IPS DF 6.9 (cell line): ENCODE measurements around the gene P4HA2.

ENCODE experiments used
- DNase-seq: peaks from one replicate; pipeline ENCODE4 v3.0.0-alpha.2; 2013; ENCODE audit warnings: low read depth, low spot score
- H3K27ac ChIP-seq: one replicate; pipeline ENCODE4 v1.5.1; 2013; ENCODE audit warnings: low read length, control low read depth
- H3K27me3 ChIP-seq: 2 replicates; pipeline ENCODE4 v1.6.1; 2013; ENCODE audit warnings: mild to moderate bottlenecking, low read length; ENCODE audit not compliant: control insufficient read depth, insufficient read depth
- H3K36me3 ChIP-seq: 2 replicates; pipeline ENCODE4 v1.6.1; 2013; ENCODE audit warnings: low read length; ENCODE audit not compliant: control insufficient read depth, insufficient read depth
- H3K4me1 ChIP-seq: 2 replicates; pipeline ENCODE4 v1.6.1; 2013; ENCODE audit warnings: low read length; ENCODE audit not compliant: control insufficient read depth, insufficient read depth
- H3K4me3 ChIP-seq: 2 replicates; pipeline ENCODE4 v1.5.1; 2013; ENCODE audit warnings: mild to moderate bottlenecking, low read length
- H3K9me3 ChIP-seq: 2 replicates; pipeline ENCODE4 v1.6.1; 2013; ENCODE audit warnings: low read length, inconsistent platforms; ENCODE audit not compliant: control insufficient read depth, insufficient read depth
- WGBS: extraction: QIAGEN DNeasy Blood & Tissue Kit; methylation state at CpG from one replicate; pipeline ENCODE4 v1.1.7; 2013; ENCODE audit warnings: mixed read lengths, missing lambda C conversion rate; ENCODE audit not compliant: insufficient read length, insufficient coverage; 5-methylcytosine and 5-hydroxymethylcytosine counted together

P4HA2 gene

DNA sequence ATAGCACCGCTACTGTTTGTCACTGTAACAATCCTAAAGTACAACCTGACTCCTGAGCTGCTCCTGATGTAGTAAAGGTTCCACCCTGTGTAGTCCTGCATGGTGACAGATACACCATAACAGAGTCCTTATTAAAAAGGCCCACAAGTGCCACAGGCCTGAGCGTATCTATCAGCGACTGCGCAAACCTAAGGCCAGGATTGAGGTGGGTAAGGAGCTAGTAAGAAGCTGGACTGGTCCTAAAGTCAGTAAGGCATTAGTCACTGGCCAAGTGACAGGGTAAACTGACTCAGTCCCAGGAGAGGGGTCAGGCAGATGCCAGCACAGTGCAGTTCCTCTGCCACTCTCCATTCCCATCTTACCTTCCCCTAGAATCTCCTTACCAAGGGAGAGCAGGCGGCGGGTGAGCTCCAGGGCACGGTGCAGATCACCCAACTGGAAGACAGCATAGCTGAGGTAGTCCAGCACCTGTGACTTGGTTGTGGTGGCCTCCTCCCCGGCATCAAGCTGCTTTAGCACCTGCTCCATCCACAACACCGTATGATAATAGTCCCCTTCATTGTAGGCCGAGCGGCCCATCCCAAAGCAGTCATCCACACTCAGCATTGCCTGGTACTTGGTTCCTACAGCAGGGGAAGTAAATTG, 17.6 kb downstream of the P4HA2 start:
- H3K9me3 ChIP-seq, result no peaks in the 10 kb centered on the region
- no peak overlapping the region for H3K4me3 ChIP-seq
- H3K36me3 ChIP-seq, result no peaks in the 10 kb centered on the region
- H3K27me3 ChIP-seq, result no peaks in the 10 kb centered on the region
- peaks cover 5% of the 10 kb centered on the region for H3K4me1 ChIP-seq
- H3K27ac ChIP-seq, result no peak overlapping the region
- no CpG with 5 or more reads among the region's 11 CpGs for WGBS
- no peak for DNase-seq

DNA sequence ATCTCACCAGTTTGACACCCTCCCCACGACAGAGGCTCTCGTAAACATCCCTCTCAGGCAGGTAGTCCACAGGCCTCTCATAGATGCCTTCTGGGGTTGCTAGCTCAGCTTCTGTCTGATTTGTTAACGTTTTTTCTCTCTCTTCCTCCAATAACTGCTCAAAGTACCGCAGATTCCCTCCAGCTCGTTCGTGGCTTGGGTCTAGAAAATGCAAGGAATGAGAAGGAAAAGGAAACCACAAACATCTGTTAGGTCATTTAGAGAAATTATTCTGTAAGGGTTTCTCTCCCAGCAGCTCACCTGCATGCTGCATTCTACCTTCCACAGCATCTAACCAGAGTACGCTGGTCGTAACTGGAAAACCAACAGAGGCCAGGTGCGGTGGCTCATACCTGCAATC, 18.5 kb downstream of the P4HA2 start:
- Histone ChIP-seq H3K27ac (no peak overlapping the region), H3K36me3 (no peaks in the 10 kb centered on the region)

DNA sequence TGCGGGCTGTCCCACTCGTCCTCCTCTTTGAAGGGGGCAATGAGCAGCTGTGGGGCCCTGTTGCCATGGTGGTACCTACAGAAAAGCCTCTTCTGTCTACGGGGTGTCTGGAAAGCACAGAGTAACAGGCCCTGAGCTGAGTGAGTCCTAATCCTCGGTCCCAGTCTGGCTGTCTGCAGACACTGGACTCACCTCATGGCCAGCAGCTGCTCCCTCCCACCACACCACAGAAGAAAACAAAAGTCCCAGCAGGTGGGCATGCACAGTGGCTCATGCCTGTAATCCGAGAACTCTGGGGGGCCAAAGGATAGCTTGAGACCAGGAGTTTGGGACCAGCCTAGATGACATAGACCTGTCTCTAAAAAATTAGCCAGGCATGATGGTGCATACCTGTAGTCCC, 19.9 kb downstream of the P4HA2 start:
- no peak for DNase-seq
- Histone ChIP-seq H3K4me1 (peaks cover 5% of the 10 kb centered on the region), H3K27me3 (no peaks in the 10 kb centered on the region), H3K9me3 (no peaks in the 10 kb centered on the region), H3K36me3 (no peaks in the 10 kb centered on the region), H3K27ac (no peak overlapping the region), H3K4me3 (no peak overlapping the region)
- WGBS, result no CpG with 5 or more reads among the region's 5 CpGs

More for the DNA sequence above, 18.5 kb downstream of the P4HA2 start:
- no peaks in the 10 kb centered on the region for H3K9me3 ChIP-seq
- peaks cover 5% of the 10 kb centered on the region for H3K4me1 ChIP-seq
- no peaks in the 10 kb centered on the region for H3K27me3 ChIP-seq
- DNase-seq, result no peak
- no peak overlapping the region for H3K4me3 ChIP-seq
- no CpG with 5 or more reads among the region's 9 CpGs for WGBS

DNA sequence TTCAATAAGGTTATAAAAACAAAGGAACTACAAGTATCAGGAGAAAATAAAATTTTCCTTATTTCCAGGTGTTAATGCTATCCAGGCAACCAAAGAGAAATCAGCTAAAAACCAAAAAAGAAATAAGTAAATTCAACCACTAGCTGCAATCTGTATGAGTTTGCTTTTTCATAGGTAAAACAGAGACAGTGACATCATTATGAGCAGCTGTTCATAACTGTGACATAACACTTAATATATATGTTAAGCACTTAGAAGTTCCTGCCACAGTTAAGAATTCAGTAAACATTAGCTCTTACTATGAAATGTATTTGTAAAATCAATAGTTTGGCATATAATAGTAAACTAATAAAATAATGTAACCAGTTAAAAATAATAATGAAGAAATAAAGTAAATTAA, 20.9 kb downstream of the P4HA2 start:
- Histone ChIP-seq H3K9me3 (no peaks in the 10 kb centered on the region), H3K36me3 (no peaks in the 10 kb centered on the region), H3K27me3 (no peaks in the 10 kb centered on the region), H3K27ac (no peak overlapping the region), H3K4me1 (peaks cover 5% of the 10 kb centered on the region), H3K4me3 (no peak overlapping the region)
- no peak for DNase-seq

DNA sequence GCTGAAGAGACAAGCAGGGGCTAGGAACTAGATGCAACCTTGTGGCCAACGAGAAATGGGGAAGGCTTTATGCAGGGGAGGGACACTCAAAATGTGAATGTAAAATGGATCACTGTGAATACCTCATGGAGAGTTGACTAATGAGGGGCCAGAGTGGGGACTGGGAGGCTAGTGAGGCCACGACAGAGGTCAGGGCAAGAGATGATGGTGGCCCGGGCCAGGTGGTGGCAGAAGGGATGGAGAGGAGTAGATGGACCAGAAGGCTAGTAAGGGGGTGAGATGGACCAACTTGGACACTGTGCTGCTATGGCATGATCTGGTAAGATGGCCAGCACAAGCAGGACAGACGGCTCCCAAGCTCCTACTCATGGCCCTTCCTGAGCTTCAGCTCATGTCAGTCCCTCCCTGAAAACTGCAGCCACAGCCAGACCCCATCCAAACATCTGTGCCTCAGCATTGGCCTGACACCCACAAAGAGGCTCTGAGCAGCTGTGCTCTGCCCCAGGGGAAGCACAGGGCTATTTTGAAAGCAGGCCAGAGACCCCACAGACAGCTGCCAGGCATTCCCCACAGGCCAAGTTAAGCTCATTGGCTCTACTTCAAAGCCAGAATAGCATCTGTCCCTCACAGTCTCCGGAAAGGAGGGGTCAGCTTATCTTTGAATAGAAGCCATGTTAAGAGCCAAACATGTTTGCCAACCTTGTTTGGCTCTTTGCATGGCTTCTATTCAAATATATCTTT, 22.1 kb downstream of the P4HA2 start:
- no CpG with 5 or more reads among the region's 5 CpGs for WGBS
- Histone ChIP-seq H3K27ac (no peak overlapping the region), H3K4me3 (no peak overlapping the region), H3K36me3 (no peaks in the 10 kb centered on the region), H3K9me3 (no peaks in the 10 kb centered on the region), H3K4me1 (peaks cover 5% of the 10 kb centered on the region), H3K27me3 (no peaks in the 10 kb centered on the region)
- no peak for DNase-seq

DNA sequence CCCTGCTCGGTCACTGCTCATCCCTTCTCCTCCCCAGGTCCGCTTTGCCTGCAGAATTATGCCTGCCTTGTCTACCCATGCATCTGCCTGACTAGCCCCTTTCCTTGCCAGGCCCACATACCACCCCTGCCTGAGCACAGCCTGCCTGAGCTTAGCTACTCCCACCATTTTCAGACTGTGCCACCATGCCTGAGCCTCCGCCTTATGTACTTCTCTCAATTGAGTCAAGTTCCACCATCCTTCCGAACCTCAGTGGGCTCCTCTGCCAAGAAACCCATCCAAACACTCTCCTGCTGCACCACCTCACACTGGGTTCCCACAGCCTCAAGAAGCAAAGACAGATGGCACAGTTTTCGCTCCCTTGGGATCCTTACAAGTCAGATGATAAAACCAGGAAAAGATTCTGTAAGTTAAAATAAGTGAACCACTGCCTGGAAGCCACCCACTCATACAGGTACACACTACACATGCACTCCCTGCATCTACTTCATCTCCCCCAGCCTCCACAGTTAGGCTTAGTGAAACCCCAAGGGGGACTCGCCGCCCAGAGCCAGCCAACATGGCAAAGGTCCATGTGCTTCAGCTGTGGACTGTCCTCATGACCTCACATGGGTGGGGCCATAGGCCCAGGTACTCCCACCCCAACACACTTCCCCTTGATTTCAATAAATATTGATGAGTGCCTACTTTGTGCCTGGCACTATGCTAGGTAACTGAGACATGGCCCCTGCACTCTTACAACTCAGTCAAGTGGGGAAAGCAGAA, 23.1 kb downstream of the P4HA2 start:
- WGBS, result no CpG with 5 or more reads among the region's 7 CpGs
- H3K4me3 ChIP-seq, result no peak overlapping the region
- H3K9me3 ChIP-seq, result no peaks in the 10 kb centered on the region
- no peaks in the 10 kb centered on the region for H3K36me3 ChIP-seq
- H3K27ac ChIP-seq, result no peak overlapping the region
- H3K27me3 ChIP-seq, result no peaks in the 10 kb centered on the region
- no peak for DNase-seq
- peaks cover 5% of the 10 kb centered on the region for H3K4me1 ChIP-seq

DNA sequence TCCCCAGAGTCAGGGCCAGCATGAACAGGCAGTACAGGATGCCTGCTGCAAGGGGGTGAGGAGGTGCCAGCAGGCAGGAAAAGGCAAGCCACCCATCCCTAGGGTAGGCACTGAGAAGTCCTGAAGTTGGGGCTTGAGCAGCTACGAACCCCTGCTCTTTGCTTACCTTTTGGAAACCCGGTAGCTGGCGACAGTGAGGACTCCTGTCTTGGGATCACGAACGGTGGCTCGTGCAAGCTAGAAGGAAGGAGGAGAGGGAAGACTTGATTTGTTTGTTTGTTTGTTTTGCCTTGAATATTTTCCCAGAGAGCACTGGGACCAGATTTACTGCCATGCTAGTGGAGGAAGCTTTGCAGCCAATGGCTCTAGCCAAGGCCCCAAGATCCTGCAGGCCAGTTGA, 23.7 kb downstream of the P4HA2 start:
- no peak overlapping the region for H3K4me3 ChIP-seq
- H3K27ac ChIP-seq, result no peak overlapping the region
- no CpG with 5 or more reads among the region's 6 CpGs for WGBS
- H3K36me3 ChIP-seq, result no peaks in the 10 kb centered on the region
- no peaks in the 10 kb centered on the region for H3K9me3 ChIP-seq
- H3K27me3 ChIP-seq, result no peaks in the 10 kb centered on the region
- peaks cover 5% of the 10 kb centered on the region for H3K4me1 ChIP-seq
- DNase-seq, result no peak

DNA sequence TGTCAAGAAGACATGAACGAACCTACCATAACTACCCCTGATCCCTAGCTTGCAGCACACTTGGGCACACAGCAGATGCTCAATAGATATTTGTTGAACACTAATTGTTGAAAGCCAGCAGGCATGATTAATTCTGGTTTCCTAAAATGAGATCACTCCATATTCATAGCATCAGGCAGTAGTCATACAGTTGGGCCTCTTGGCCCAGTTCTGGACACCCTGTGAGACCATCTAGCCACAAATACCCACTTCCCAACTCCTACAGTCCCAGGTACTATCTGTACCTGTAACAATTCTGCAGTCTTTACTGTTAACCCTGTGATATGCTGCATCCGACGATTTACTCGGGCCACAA, 24.2 kb downstream of the P4HA2 start:
- peaks cover 5% of the 10 kb centered on the region for H3K4me1 ChIP-seq
- WGBS, result no CpG with 5 or more reads among the region's 4 CpGs
- no peaks in the 10 kb centered on the region for H3K9me3 ChIP-seq
- no peak overlapping the region for H3K4me3 ChIP-seq
- no peak for DNase-seq
- H3K27ac ChIP-seq, result no peak overlapping the region
- H3K27me3 ChIP-seq, result no peaks in the 10 kb centered on the region
- H3K36me3 ChIP-seq, result no peaks in the 10 kb centered on the region

DNA sequence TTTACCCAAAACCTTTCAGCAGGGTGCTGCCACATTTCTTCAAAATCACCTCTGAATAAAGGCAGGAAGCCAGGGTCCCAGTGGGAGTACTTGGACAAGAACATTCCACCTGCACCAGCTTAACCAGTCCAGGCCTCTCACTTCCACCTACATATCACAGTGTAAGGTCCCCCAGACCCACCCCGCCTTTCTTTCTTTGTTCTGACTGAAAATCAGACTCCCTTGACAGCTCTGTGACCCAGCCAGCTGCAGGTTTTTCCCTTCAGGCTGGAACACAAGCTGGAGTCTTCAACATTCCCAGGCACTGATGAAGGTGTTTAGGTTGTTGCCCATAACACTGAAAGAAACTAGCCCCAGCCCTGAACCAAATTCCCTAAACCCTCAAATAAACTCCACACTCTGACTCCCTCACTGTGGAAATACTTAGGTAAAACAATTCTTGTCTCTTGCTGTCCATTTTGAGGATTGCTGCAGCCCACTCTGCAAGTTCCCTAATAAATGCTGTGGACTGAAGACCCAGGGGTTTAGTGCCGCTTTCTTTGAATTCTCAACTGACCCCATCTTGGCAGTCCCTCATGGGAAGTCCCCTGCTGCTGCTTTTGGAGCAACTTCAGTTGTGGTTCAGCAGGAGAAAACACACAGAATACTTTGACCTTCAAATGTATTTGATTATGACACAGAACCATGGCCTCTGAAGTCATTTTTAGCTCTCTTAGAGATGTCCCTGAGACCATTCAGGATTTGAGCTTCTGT, 24.8 kb downstream of the P4HA2 start:
- Histone ChIP-seq H3K4me3 (no peak overlapping the region), H3K27ac (no peak overlapping the region), H3K36me3 (no peaks in the 10 kb centered on the region), H3K9me3 (no peaks in the 10 kb centered on the region), H3K4me1 (peaks cover 5% of the 10 kb centered on the region), H3K27me3 (no peaks in the 10 kb centered on the region)
- no peak for DNase-seq
- WGBS, result no CpG with 5 or more reads among the region's 2 CpGs

DNA sequence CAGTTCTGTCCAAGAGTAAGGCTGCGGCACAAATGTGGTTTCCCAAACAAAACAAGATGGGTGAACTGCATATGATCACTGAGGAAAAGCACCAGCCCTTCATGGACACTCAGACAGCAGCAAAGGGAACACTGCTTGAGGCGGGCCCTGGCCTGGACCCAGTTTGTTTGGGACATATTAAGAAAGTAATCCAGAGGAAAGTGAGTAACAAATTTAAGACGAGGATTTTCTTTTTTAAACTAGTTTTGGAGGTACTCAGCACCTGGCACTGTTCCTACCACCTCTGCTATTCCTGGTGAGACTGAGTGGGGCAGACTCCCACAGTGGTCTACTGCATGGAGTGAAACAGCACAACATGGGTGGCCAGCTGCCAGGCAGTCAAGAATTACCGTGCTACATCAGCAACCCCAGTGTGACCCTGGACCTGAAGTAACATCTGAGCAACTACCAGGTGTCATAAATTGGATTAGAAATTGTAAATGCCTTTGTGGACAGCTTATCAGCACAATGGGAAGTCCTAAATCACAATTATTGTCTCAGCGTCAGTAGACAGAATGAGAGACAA, 28.5 kb downstream of the P4HA2 start:
- H3K9me3 ChIP-seq, result no peaks in the 10 kb centered on the region
- H3K4me1 ChIP-seq, result no peaks in the 10 kb centered on the region
- H3K36me3 ChIP-seq, result no peaks in the 10 kb centered on the region; the same call in 1 of the 2 replicates
- DNase-seq, result no peak
- H3K27ac ChIP-seq, result no peak overlapping the region
- no peaks in the 10 kb centered on the region for H3K27me3 ChIP-seq
- no peak overlapping the region for H3K4me3 ChIP-seq
- no CpG with 5 or more reads among the region's 5 CpGs for WGBS
